GM19239 (cell line): ENCODE measurements around the gene MYL4.
"Not testable (repeated sequence)": the region's sequence is repeated elsewhere in the genome, so short reads cannot be mapped to it uniquely, and the experiment has no call there.

Experiments used
- DNase-seq: peaks from one replicate; pipeline ENCODE4 v3.0.0; 2011; ENCODE audit warnings: low spot score; ENCODE audit not compliant: insufficient read length
- FAIRE-seq: peaks from 2 replicates; lab custom pipeline; 2011; peaks lifted over from hg19 to GRCh38; lab: Jason Lieb, UNC

Gene MYL4

GRCh38 chr17:47266782-47267181 lies 57.6 kb downstream of the MYL4 start:
- FAIRE-seq, result no peak

GRCh38 chr17:47267354-47267828 lies 58.2 kb downstream of the MYL4 start:
- DNase-seq (no peak), FAIRE-seq (no peak)

More at GRCh38 chr17:47266782-47267181, 57.6 kb downstream of the MYL4 start:
- no peak for DNase-seq

- FAIRE-seq, DNase-seq: not testable (repeated sequence)
Measured at GRCh38 chr17:47268964-47269363, 59.8 kb downstream of the MYL4 start.

DNA sequence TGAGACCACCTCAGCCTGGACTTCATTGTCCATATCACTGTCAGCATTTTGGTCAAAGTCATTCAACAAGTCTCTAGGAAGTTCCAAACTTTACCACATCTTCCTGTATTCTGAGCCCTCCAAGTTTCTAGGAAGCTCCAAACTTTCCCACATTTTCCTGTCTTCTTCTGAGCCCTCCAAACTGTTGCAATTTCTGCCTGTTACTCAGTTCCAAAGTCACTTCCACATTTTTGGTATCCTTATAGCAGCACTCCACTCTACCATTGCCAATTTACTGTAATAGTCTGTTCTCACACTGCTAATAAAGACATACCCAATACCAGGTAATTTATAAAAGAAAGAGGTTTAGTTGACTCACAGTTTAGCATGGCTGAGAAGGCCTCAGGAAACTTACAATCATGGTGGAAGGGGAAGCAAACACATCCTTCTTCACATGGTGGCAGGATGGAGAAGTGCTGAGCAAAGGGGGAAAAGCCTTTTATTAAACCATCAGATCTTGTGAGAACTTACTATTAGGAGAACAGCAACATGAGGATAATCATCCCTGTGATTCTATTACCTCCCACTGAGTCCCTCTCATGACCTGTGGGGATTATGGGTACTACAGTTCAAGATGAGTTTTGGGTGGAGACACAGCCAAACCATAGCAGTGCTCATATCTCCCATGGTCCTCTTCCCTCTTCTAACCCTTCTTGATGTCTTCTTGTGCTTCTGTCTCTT lies 60.6 kb downstream of the MYL4 start:
- not testable (repeated sequence) for DNase-seq, FAIRE-seq

DNA sequence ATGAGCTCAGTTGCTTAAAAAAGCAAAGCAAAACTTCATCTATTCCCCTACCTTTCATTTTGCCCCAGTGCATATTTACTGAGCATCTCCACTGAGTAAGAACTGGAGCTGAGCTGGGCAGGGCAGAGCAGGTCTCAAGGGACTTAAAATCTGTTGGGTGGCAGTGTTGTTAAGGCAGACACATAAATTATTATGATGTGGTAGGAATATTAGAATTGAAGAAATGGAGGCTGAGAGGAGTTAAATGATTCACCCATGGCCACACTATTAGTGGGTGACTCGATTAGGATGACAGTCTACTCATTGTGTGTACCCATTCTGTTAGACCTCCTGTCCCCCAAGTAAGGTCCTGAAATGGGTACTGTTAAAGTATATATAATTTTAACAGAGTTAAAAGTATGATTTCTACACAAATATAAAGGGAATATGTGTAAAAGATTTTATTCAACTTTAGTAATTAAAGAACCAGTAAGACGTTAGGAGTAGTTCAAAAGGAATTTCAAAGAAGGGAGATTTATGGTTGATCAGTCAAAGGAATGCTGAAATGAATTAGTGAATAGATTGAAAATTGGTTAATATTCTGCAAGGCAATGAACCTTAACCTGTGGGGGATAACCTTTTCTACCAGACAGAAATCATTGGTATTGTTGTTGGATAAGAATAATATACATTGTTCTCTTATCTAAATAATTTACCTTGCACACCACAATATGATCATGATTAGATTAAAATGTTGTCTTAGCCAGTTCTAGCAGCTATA lies 62.0 kb downstream of the MYL4 start:
- DNase-seq (no peak), FAIRE-seq (peak; percentile 26)

- no peak for FAIRE-seq
- no peak for DNase-seq
Measured at GRCh38 chr17:47272491-47272890, 63.3 kb downstream of the MYL4 start.

DNA sequence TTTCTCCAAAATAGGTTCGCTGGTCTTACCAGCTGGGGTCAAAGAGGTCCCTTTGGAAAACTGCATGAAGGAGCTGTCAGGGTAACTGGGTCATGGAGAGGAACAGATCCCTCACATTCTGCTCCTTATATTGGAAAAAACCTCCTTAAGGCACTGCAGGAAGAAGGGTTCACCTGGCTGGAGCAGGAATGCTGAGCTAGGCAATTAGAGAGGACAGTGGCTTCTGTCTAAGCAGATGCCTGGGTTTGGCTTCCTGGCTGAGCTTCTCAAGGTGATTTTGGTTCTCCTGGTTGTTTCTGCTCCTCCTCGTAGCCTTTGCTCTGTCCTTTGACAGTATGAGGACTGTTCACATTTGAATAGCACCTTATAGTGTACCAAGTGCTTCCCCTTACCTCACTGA lies 64.1 kb downstream of the MYL4 start:
- no peak for FAIRE-seq
- DNase-seq, result no peak
